Esophagus squamous epithelium (tissue), 5 donors: ENCODE results near the gene TRIM24. TPM values are rescaled to one million over a fixed set of nuclear protein-coding genes. Genes with fewer than 3 reads are reported as not detected.

Source experiments
- DNase-seq: peaks from one replicate; lab custom pipeline; 2025; lab: John Stamatoyannopoulos, UW
- H3K27ac ChIP-seq, 4 donors: fragments of 200-600 bp; sonication (generic); one replicate each; pipeline ENCODE4 v1.5.1; 2016 to 2019; ENCODE audit warnings: mild to moderate bottlenecking in 1 of 4
- H3K27me3 ChIP-seq, 4 donors: fragments of 200-600 bp; sonication (generic); 1 replicate in 3 of 4; 2 replicates in 1 of 4; pipeline versions ENCODE4 v1.5.1 to v1.6.0; 2017 to 2021; ENCODE audit warnings: antibody characterized with exemption in 1 of 4
- H3K36me3 ChIP-seq, 3 donors: fragments of 200-600 bp; sonication (generic); one replicate each; pipeline ENCODE4 v1.5.1; 2016 to 2019
- H3K4me1 ChIP-seq, 3 donors: fragments of 200-600 bp; sonication (generic); one replicate each; pipeline ENCODE4 v1.5.1; 2017 to 2019
- H3K4me3 ChIP-seq, 4 donors: fragments of 200-600 bp; sonication (generic); 1 replicate in 3 of 4; 2 replicates in 1 of 4; pipeline ENCODE4 v1.5.1; 2016 to 2019; ENCODE audit warnings: mild to moderate bottlenecking in 2 of 4, moderate library complexity in 1 of 4
- H3K9me3 ChIP-seq, 3 donors: fragments of 200-600 bp; sonication (generic); one replicate each; pipeline ENCODE4 v1.5.1; 2016 to 2019
- POLR2A ChIP-seq, 4 donors: fragments of 450-650 bp; IDR thresholded peaks; one replicate each; pipeline ENCODE4 v1.6.1; 2017; ENCODE audit warnings: antibody characterized with exemption in 4 of 4, mild to moderate bottlenecking in 4 of 4, moderate library complexity in 3 of 4
- WGBS, 2 donors: methylation state at CpG; one replicate each; pipeline ENCODE4 v1.1.5; 2018; 5-methylcytosine and 5-hydroxymethylcytosine counted together
- intact Hi-C: fragments of 100-400 bp; cut with DNase I; formaldehyde crosslinking; loops from one replicate; pipeline ENCODE4 v1.15.0; 2022
- total RNA-seq, 4 donors: library from RNA; depleted of rRNA; stranded (reverse); fragments of >200 nt; gene quantifications; one replicate each; pipeline ENCODE4 v1.1.0, GENCODE V29; 2016
- TF ChIP-seq, protein P1 (sequence below), 6 experiments: fragments of 450-650 bp in 4 of 6; fragments of 200-600 bp in 2 of 6; sonication (generic) in 2 of 6; IDR thresholded peaks; one replicate each; pipeline ENCODE4 v1.5.1; 2016 to 2019; ENCODE audit warnings: antibody characterized with exemption in 6 of 6, mild to moderate bottlenecking in 4 of 6, moderate library complexity in 4 of 6
- donor health status: DM: yes; HTN: yes; CAD: no.

Gene TRIM24
- total RNA-seq, 4 donors from 2014 or later: 8.3 to 17.5 (median 15.0) TPM

DNA sequence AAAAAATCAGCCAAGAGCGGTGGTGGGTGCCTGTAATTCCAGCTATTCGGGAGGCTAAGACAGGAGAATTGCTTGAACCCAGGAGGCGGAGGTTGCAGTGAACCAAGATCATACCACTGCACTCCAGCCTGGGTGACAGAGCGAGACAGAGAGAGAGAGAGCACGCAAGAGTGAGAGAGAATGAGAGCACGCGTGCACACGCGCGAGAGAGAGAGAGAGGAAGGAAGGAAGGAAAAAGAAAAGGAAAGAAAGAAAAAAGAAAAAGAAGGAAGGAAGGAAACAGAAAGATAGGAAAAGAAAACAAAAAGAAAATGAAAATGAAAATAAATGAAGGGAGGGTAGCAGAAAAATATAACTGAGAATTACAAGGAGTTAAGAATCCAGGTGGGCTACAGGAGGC lies 158.4 kb downstream of the TRIM24 start:
- WGBS, 2 donors: 94 to 97% methylated on average over 8 to 9 of the region's 10 CpGs
- intact Hi-C loops: no loop called here
- Histone ChIP-seq H3K27me3 (no peaks in the 10 kb centered on the region), H3K9me3 (no peaks in the 10 kb centered on the region), H3K4me1 (no peaks in the 10 kb centered on the region), H3K4me3 (no peak overlapping the region), H3K36me3 (no peaks in the 10 kb centered on the region), H3K27ac (no peak overlapping the region)
- TF ChIP-seq, protein P1, sequence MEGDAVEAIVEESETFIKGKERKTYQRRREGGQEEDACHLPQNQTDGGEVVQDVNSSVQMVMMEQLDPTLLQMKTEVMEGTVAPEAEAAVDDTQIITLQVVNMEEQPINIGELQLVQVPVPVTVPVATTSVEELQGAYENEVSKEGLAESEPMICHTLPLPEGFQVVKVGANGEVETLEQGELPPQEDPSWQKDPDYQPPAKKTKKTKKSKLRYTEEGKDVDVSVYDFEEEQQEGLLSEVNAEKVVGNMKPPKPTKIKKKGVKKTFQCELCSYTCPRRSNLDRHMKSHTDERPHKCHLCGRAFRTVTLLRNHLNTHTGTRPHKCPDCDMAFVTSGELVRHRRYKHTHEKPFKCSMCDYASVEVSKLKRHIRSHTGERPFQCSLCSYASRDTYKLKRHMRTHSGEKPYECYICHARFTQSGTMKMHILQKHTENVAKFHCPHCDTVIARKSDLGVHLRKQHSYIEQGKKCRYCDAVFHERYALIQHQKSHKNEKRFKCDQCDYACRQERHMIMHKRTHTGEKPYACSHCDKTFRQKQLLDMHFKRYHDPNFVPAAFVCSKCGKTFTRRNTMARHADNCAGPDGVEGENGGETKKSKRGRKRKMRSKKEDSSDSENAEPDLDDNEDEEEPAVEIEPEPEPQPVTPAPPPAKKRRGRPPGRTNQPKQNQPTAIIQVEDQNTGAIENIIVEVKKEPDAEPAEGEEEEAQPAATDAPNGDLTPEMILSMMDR (IDR thresholded peaks at IDR 0.05): no peak
- TF ChIP-seq POLR2A (IDR thresholded peaks at IDR 0.05): no peak
- no peak for DNase-seq

- TF ChIP-seq, protein P1 (IDR thresholded peaks at IDR 0.05): no peak
- TF ChIP-seq POLR2A (IDR thresholded peaks at IDR 0.05): no peak
- Histone ChIP-seq H3K4me1 (no peaks in the 10 kb centered on the region), H3K9me3 (no peaks in the 10 kb centered on the region), H3K4me3 (no peak overlapping the region), H3K36me3 (no peaks in the 10 kb centered on the region), H3K27ac (no peak overlapping the region), H3K27me3 (no peaks in the 10 kb centered on the region)
- no peak for DNase-seq
- intact Hi-C loops: no loop called here
Observed at GRCh38 chr7:138618933-138619332, 158.9 kb downstream of the TRIM24 start.

GRCh38 chr7:138622841-138623240 lies 162.8 kb downstream of the TRIM24 start:
- no peak overlapping the region for H3K4me3 ChIP-seq
- H3K27me3 ChIP-seq: no peaks in the 10 kb centered on the region
- no peak for DNase-seq
- intact Hi-C loops: no loop called here
- TF ChIP-seq, protein P1 (IDR thresholded peaks at IDR 0.05): no peak
- TF ChIP-seq POLR2A (IDR thresholded peaks at IDR 0.05): no peak
- H3K4me1 ChIP-seq: no peaks in the 10 kb centered on the region
- H3K36me3 ChIP-seq: no peaks in the 10 kb centered on the region
- no peaks in the 10 kb centered on the region for H3K9me3 ChIP-seq
- WGBS, 2 donors: 76 to 86% methylated on average over 1 of the region's 1 CpG
- H3K27ac ChIP-seq: no peak overlapping the region

- WGBS, 2 donors: 17 to 21% methylated on average over 3 of the region's 3 CpGs
- no peaks in the 10 kb centered on the region for H3K27me3 ChIP-seq
Observed at GRCh38 chr7:138625084-138625848, 165.2 kb downstream of the TRIM24 start.

DNA sequence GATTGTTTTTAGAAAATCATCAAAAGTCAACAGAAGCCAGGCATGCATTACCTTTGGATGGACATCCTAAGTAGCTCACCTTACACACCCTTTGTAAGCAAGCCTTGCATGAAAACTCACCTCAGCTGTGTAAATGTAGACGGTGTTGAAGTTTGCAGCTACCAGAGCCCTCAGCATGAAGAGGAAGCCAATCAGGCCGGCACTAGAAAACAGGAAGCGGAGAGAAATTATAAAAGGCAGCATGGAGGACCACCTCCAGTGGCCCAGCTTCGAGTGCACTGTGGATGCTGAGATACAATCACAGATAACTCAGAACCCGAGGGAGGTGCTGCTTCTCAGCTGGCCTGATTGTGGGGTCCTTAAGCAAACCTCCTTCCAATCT lies 165.8 kb downstream of the TRIM24 start:
- Histone ChIP-seq H3K27me3 (no peaks in the 10 kb centered on the region), H3K9me3 (no peaks in the 10 kb centered on the region), H3K4me1 (no peaks in the 10 kb centered on the region), H3K36me3 (no peaks in the 10 kb centered on the region), H3K4me3 (no peak overlapping the region), H3K27ac (no peak overlapping the region)
- 25 to 41% methylated on average over 3 to 5 of the region's 5 CpGs for WGBS, 2 donors
- no peak for DNase-seq
- intact Hi-C loops: no loop called here
- TF ChIP-seq POLR2A (IDR thresholded peaks at IDR 0.05): no peak
- TF ChIP-seq, protein P1 (IDR thresholded peaks at IDR 0.05): no peak

More at GRCh38 chr7:138625084-138625848, 165.2 kb downstream of the TRIM24 start:
- Histone ChIP-seq H3K4me1 (no peaks in the 10 kb centered on the region), H3K9me3 (no peaks in the 10 kb centered on the region), H3K27ac (no peak overlapping the region), H3K36me3 (no peaks in the 10 kb centered on the region), H3K4me3 (no peak overlapping the region)
- no peak for TF ChIP-seq POLR2A (IDR thresholded peaks at IDR 0.05)
- TF ChIP-seq, protein P1 (IDR thresholded peaks at IDR 0.05): no peak
- no peak for DNase-seq
- intact Hi-C loops: no loop called here
